Choroid plexus epithelial cell (primary cell): ENCODE results near the gene C18orf63.

Experiments
- DNase-seq: peaks from one replicate; pipeline ENCODE4 v3.0.0-alpha.2; 2010; ENCODE audit warnings: low read depth
- H3K4me3 ChIP-seq: 2 replicates; pipeline ENCODE4 v1.5.1; 2011; ENCODE audit warnings: low read depth, mild to moderate bottlenecking, control low read depth, low read length, moderate library complexity
- CTCF ChIP-seq: conservative IDR thresholded peaks from 2 replicates; pipeline ENCODE4 v1.5.1; 2011; ENCODE audit warnings: low read depth, mild to moderate bottlenecking, control low read depth, inconsistent platforms, low read length, moderate library complexity

The C18orf63 gene

GRCh38 chr18:74368901-74369705, 53.5 kb downstream of the C18orf63 start:
- no peak overlapping the region for H3K4me3 ChIP-seq
- no peak for TF ChIP-seq CTCF
- DNase-seq, result no peak

GRCh38 chr18:74370115-74370514, 54.5 kb downstream of the C18orf63 start:
- TF ChIP-seq CTCF, result no peak
- no peak overlapping the region for H3K4me3 ChIP-seq
- DNase-seq, result no peak

GRCh38 chr18:74373428-74373827, 57.8 kb downstream of the C18orf63 start:
- TF ChIP-seq CTCF, result no peak
- DNase-seq, result no peak
- no peak overlapping the region for H3K4me3 ChIP-seq

- TF ChIP-seq CTCF, result no peak
- no peak overlapping the region for H3K4me3 ChIP-seq
- DNase-seq, result no peak
These were observed 60.4 kb downstream of the C18orf63 start for GRCh38 chr18:74375999-74376398.

GRCh38 chr18:74376523-74376922, 60.9 kb downstream of the C18orf63 start:
- DNase-seq, result no peak
- H3K4me3 ChIP-seq, result no peak overlapping the region
- TF ChIP-seq CTCF, result no peak

GRCh38 chr18:74377776-74378175, 62.1 kb downstream of the C18orf63 start:
- TF ChIP-seq CTCF, result no peak

GRCh38 chr18:74378179-74378682, 62.6 kb downstream of the C18orf63 start:
- no peak for DNase-seq
- TF ChIP-seq CTCF, result no peak

More at GRCh38 chr18:74377776-74378175, 62.1 kb downstream of the C18orf63 start:
- H3K4me3 ChIP-seq, result no peak overlapping the region
- no peak for DNase-seq

More at GRCh38 chr18:74378179-74378682, 62.6 kb downstream of the C18orf63 start:
- H3K4me3 ChIP-seq, result no peak overlapping the region
